Activated B cell treated with CpG ODN at 0.5 μM for 24 hours (primary cell): ENCODE results near the gene ME1. TPM values are rescaled to one million over a fixed set of nuclear protein-coding genes. Genes with fewer than 3 reads are reported as not detected.

Experiments
- ATAC-seq: fragments of 200-7000 bp; cut with Tn5 transposase; one replicate; pipeline ENCODE4 v1.10.0; 2021; ENCODE audit warnings: low read depth, mild to moderate bottlenecking, moderate library complexity
- CTCF ChIA-PET: fragments of 350-600 bp; sonication (Branson Sonifier 250); formaldehyde crosslinking; loops from one replicate; lab custom pipeline; 2021; ENCODE audit warnings: antibody characterized with exemption; lab: Charles Lee
- POLR2A ChIA-PET: fragments of 350-600 bp; sonication (Branson Sonifier 250); formaldehyde crosslinking; loops from one replicate; lab custom pipeline; 2021; ENCODE audit warnings: antibody characterized with exemption; lab: Charles Lee
- DNase-seq: peaks from one replicate; pipeline ENCODE4 v3.0.0; 2022
- H3K27ac Mint-ChIP-seq: one replicate; pipeline ENCODE4 v1.8.0; 2020; ENCODE audit warnings: mixed read lengths
- H3K27me3 Mint-ChIP-seq: one replicate; pipeline ENCODE4 v1.8.0; 2021; ENCODE audit warnings: mixed read lengths
- H3K36me3 Mint-ChIP-seq: one replicate; pipeline ENCODE4 v1.8.0; 2021; ENCODE audit warnings: low read depth, mixed read lengths
- H3K4me1 Mint-ChIP-seq: one replicate; pipeline ENCODE4 v1.8.0; 2021; ENCODE audit warnings: mixed read lengths
- H3K4me3 Mint-ChIP-seq: one replicate; pipeline ENCODE4 v1.8.0; 2020; ENCODE audit warnings: mild to moderate bottlenecking, mixed read lengths
- H3K9me3 Mint-ChIP-seq: one replicate; pipeline ENCODE4 v1.8.0; 2020; ENCODE audit warnings: mixed read lengths
- CTCF ChIP-seq: fragments of 200-600 bp; IDR thresholded peaks from one replicate; pipeline ENCODE4 v1.8.0; 2022; ENCODE audit warnings: antibody characterized with exemption, mild to moderate bottlenecking
- intact Hi-C: fragments of 100-400 bp; cut with micrococcal nuclease; formaldehyde crosslinking; loops from one replicate; pipeline ENCODE4 v1.15.1; 2024
- total RNA-seq: library from RNA; stranded (reverse); gene quantifications from 2 replicates; pipeline ENCODE4 v1.2.3, GENCODE V29; 2022

ME1 gene
- total RNA-seq, 1 donor from 2014 or later: not detected

GRCh38 chr6:83424392-83425018 lies 6.3 kb downstream of the ME1 start:
- H3K4me3 Mint-ChIP-seq: no peak overlapping the region
- ATAC-seq: no peak
- no peak overlapping the region for H3K27ac Mint-ChIP-seq

GRCh38 chr6:83417880-83418663 lies 12.8 kb downstream of the ME1 start:
- DNase-seq (no peak), ATAC-seq (no peak)
- ChIA-PET POLR2A (no interaction called here), CTCF (no interaction called here)
- peaks cover 4% of the 10 kb centered on the region for H3K9me3 Mint-ChIP-seq
- H3K27ac Mint-ChIP-seq: no peak overlapping the region
- no peak for TF ChIP-seq CTCF
- no peaks in the 10 kb centered on the region for H3K36me3 Mint-ChIP-seq
- intact Hi-C loops: no loop called here
- H3K27me3 Mint-ChIP-seq: no peaks in the 10 kb centered on the region
- no peak overlapping the region for H3K4me3 Mint-ChIP-seq
- no peaks in the 10 kb centered on the region for H3K4me1 Mint-ChIP-seq

More at GRCh38 chr6:83424392-83425018, 6.3 kb downstream of the ME1 start:
- Mint-ChIP-seq H3K4me1 (no peaks in the 10 kb centered on the region), H3K9me3 (peaks cover 6% of the 10 kb centered on the region), H3K36me3 (no peaks in the 10 kb centered on the region), H3K27me3 (peaks cover under 1% of the 10 kb centered on the region)
- ChIA-PET POLR2A (no interaction called here), CTCF (no interaction called here)
- no peak for DNase-seq
- no peak for TF ChIP-seq CTCF
- intact Hi-C loops: no loop called here

- no peak for ATAC-seq
Observed at GRCh38 chr6:83413068-83413467, 17.8 kb downstream of the ME1 start.

GRCh38 chr6:83411731-83412130 lies 19.1 kb downstream of the ME1 start:
- intact Hi-C loops: no loop called here
- Mint-ChIP-seq H3K4me3 (no peak overlapping the region), H3K27ac (no peak overlapping the region), H3K4me1 (no peaks in the 10 kb centered on the region), H3K9me3 (no peaks in the 10 kb centered on the region), H3K27me3 (no peaks in the 10 kb centered on the region), H3K36me3 (no peaks in the 10 kb centered on the region)
- DNase-seq: no peak
- ChIA-PET CTCF (no interaction called here), POLR2A (no interaction called here)
- ATAC-seq: no peak
- TF ChIP-seq CTCF: no peak

More at GRCh38 chr6:83413068-83413467, 17.8 kb downstream of the ME1 start:
- POLR2A ChIA-PET: no interaction called here
- Mint-ChIP-seq H3K4me3 (no peak overlapping the region), H3K4me1 (no peaks in the 10 kb centered on the region), H3K9me3 (peaks cover under 1% of the 10 kb centered on the region), H3K27ac (no peak overlapping the region), H3K36me3 (no peaks in the 10 kb centered on the region), H3K27me3 (no peaks in the 10 kb centered on the region)
- TF ChIP-seq CTCF: no peak
- intact Hi-C loops: no loop called here
- CTCF ChIA-PET: no interaction called here
- no peak for DNase-seq

GRCh38 chr6:83403191-83403590 lies 27.7 kb downstream of the ME1 start:
- no peak for TF ChIP-seq CTCF
- CTCF ChIA-PET: no interaction called here
- no peak for ATAC-seq

More at GRCh38 chr6:83403191-83403590, 27.7 kb downstream of the ME1 start:
- Mint-ChIP-seq H3K27ac (no peak overlapping the region), H3K4me3 (no peak overlapping the region), H3K27me3 (no peaks in the 10 kb centered on the region), H3K9me3 (peaks cover 3% of the 10 kb centered on the region), H3K36me3 (no peaks in the 10 kb centered on the region), H3K4me1 (no peaks in the 10 kb centered on the region)
- POLR2A ChIA-PET: no interaction called here
- intact Hi-C loops: no loop called here
- no peak for DNase-seq
